Astrocyte (in vitro differentiated cells and primary cell): Measurements from ENCODE around the gene SCNN1G.

Source experiments
- CTCF ChIP-seq: IDR thresholded peaks from 2 replicates; pipeline ENCODE4 v1.5.1; 2011; ENCODE audit warnings: low read depth, mild to moderate bottlenecking, inconsistent platforms, low read length, moderate library complexity; ENCODE audit not compliant: insufficient read depth
- EZH2 ChIP-seq: IDR thresholded peaks from 2 replicates; pipeline ENCODE4 v1.6.1; 2012; ENCODE audit warnings: mild to moderate bottlenecking, low read length, inconsistent platforms; ENCODE audit not compliant: insufficient read depth

GRCh38 chr16:23174622-23175021, 7.9 kb upstream of the SCNN1G start:
- TF ChIP-seq CTCF = no peak
- TF ChIP-seq EZH2 = no peak
